Calu3 (cell line): ENCODE data around the gene C8G. TPM values are rescaled to one million over a fixed set of nuclear protein-coding genes. Genes with fewer than 3 reads are reported as not detected.

Source experiments
- BruUV-seq: library from RNA; stranded (reverse); fragments of 400-500 nt; replicated peaks from 2 replicates; lab custom pipeline; 2021; lab: Mats Ljungman, UMichigan
- CTCF ChIA-PET: fragments of 300-600 bp; sonication (Branson Sonifier 250); formaldehyde crosslinking; loops from one replicate; lab custom pipeline; 2022; ENCODE audit warnings: antibody characterized with exemption; lab: Charles Lee
- DNase-seq: peaks from one replicate; pipeline ENCODE4 v3.0.0; 2022
- H3K27ac Mint-ChIP-seq: one replicate; pipeline ENCODE4 v1.8.0; 2022; ENCODE audit warnings: mixed read lengths; ENCODE audit not compliant: unreplicated experiment
- H3K27me3 Mint-ChIP-seq: one replicate; pipeline ENCODE4 v1.8.0; 2022; ENCODE audit warnings: mixed read lengths; ENCODE audit not compliant: unreplicated experiment
- H3K36me3 Mint-ChIP-seq: one replicate; pipeline ENCODE4 v1.8.0; 2022; ENCODE audit warnings: mild to moderate bottlenecking, moderate library complexity, mixed read lengths; ENCODE audit not compliant: insufficient read depth, unreplicated experiment
- H3K4me1 Mint-ChIP-seq: one replicate; pipeline ENCODE4 v1.8.0; 2022; ENCODE audit warnings: mild to moderate bottlenecking, low read depth, mixed read lengths; ENCODE audit not compliant: unreplicated experiment
- H3K4me3 Mint-ChIP-seq: one replicate; pipeline ENCODE4 v1.8.0; 2022; ENCODE audit warnings: mild to moderate bottlenecking, low read depth, moderate library complexity, mixed read lengths; ENCODE audit not compliant: unreplicated experiment
- H3K9me3 Mint-ChIP-seq: one replicate; pipeline ENCODE4 v1.8.0; 2022; ENCODE audit warnings: low read depth, mixed read lengths; ENCODE audit not compliant: unreplicated experiment
- intact Hi-C: fragments of 100-400 bp; cut with micrococcal nuclease; formaldehyde crosslinking; loops from one replicate; pipeline ENCODE4 v1.10.0; 2022; ENCODE audit not compliant: unreplicated experiment
- total RNA-seq: library from RNA; stranded (reverse); gene quantifications from 2 replicates; pipeline ENCODE4 v1.2.3, GENCODE V29; 2022
- TF ChIP-seq, protein P1 (sequence below): fragments of 200-600 bp; IDR thresholded peaks from one replicate; pipeline ENCODE4 v1.8.0; 2022; ENCODE audit warnings: antibody characterized with exemption; ENCODE audit not compliant: unreplicated experiment

C8G gene
- total RNA-seq, 1 experiment from 2014 or later = 3.9 TPM

DNA sequence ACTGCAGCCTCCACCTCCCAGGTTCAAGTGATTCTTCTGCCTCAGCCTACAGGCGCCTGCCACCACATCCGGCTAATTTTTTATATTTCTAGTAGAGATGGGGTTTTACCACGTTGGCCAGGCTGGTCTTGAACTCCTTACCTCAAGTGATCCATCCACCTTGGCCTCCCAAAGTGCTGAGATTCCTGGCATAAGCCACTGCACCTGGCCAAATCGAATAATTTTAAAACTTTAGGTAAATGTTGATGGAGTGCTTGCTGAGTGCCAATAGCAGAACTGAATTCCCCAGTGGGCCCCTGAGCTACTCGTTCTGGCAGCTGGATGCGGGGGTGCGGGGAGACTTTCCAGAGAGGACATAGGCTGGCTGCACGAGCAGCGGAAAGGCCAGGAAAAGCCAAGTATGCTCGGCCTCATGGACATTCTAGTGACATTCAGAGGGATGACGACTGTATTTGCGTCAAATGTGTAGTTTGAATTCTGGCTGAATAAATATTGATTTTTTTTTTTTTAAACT, 41.9 kb upstream of the C8G start:
- no TSS peak for BruUV-seq
- Mint-ChIP-seq H3K9me3 (no peaks in the 10 kb centered on the region), H3K36me3 (peaks cover 57% of the 10 kb centered on the region), H3K4me3 (no peak overlapping the region), H3K27me3 (no peaks in the 10 kb centered on the region), H3K27ac (peak overlapping the region; percentile 42), H3K4me1 (peaks cover 21% of the 10 kb centered on the region)
- no peak for DNase-seq
- TF ChIP-seq, protein P1, sequence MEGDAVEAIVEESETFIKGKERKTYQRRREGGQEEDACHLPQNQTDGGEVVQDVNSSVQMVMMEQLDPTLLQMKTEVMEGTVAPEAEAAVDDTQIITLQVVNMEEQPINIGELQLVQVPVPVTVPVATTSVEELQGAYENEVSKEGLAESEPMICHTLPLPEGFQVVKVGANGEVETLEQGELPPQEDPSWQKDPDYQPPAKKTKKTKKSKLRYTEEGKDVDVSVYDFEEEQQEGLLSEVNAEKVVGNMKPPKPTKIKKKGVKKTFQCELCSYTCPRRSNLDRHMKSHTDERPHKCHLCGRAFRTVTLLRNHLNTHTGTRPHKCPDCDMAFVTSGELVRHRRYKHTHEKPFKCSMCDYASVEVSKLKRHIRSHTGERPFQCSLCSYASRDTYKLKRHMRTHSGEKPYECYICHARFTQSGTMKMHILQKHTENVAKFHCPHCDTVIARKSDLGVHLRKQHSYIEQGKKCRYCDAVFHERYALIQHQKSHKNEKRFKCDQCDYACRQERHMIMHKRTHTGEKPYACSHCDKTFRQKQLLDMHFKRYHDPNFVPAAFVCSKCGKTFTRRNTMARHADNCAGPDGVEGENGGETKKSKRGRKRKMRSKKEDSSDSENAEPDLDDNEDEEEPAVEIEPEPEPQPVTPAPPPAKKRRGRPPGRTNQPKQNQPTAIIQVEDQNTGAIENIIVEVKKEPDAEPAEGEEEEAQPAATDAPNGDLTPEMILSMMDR = no peak
- CTCF ChIA-PET = interaction anchor here (2.3 kb wide), 2 partner anchors 17 to 21 kb away, joined by 11 to 12 read pairs; partner anchors contain the start of gene TRAF2
- intact Hi-C loops = no loop called here

GRCh38 chr9:136906266-136906665, 38.8 kb upstream of the C8G start:
- DNase-seq = no peak
- Mint-ChIP-seq H3K4me1 (peaks cover 9% of the 10 kb centered on the region), H3K9me3 (no peaks in the 10 kb centered on the region), H3K36me3 (peaks cover 50% of the 10 kb centered on the region), H3K27ac (no peak overlapping the region), H3K4me3 (no peak overlapping the region), H3K27me3 (no peaks in the 10 kb centered on the region)
- BruUV-seq = no TSS peak
- intact Hi-C loops = no loop called here
- TF ChIP-seq, protein P1 = no peak
- CTCF ChIA-PET = no interaction called here

- H3K4me3 Mint-ChIP-seq = no peak overlapping the region
- no peak for DNase-seq
- H3K9me3 Mint-ChIP-seq = no peaks in the 10 kb centered on the region
- BruUV-seq = no TSS peak
- no peaks in the 10 kb centered on the region for H3K4me1 Mint-ChIP-seq
- H3K27ac Mint-ChIP-seq = no peak overlapping the region
- no peaks in the 10 kb centered on the region for H3K27me3 Mint-ChIP-seq
- TF ChIP-seq, protein P1 = no peak
- intact Hi-C loops = no loop called here
- peaks cover 42% of the 10 kb centered on the region for H3K36me3 Mint-ChIP-seq
- CTCF ChIA-PET = no interaction called here
Observed at GRCh38 chr9:136907011-136907914, 37.8 kb upstream of the C8G start.

DNA sequence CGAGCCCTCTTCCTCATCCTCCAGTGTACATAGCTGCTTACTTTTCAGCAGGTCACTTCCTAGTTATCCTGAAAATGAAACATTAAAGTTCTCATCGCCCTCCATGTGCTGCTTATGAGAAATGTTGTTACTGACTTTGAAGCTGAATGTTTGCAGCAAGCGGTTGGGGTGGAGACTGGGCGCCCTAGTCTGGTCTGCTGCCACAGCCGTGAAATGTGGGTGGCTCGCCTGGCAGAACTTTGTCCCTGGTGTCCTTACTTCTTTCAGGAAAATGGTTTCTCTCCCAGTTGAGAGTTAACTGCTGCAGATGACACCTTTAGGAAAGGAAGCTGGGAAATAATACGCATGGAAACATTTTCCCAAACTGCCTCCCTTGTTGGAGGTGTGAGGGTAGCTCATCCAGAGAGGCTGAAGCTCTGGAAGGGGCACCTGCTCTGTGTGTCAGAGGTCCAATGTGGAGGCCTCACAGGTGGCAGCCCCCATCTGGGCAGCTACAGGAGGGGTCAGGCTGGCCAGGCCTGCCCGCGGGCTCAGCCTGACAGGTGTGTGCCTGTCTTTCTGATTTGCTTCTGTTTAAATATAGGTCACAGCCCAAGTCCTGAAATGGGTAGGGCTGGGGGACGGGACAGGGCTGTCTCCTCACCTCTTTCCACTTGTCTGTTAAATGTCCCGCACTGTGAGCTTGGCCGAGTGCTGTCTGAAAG, 34.7 kb upstream of the C8G start:
- DNase-seq = no peak
- H3K4me3 Mint-ChIP-seq = no peak overlapping the region
- TF ChIP-seq, protein P1 = no peak
- peaks cover 25% of the 10 kb centered on the region for H3K36me3 Mint-ChIP-seq
- H3K9me3 Mint-ChIP-seq = no peaks in the 10 kb centered on the region
- H3K27ac Mint-ChIP-seq = no peak overlapping the region
- no peaks in the 10 kb centered on the region for H3K4me1 Mint-ChIP-seq
- no TSS peak for BruUV-seq
- H3K27me3 Mint-ChIP-seq = no peaks in the 10 kb centered on the region
- intact Hi-C loops = no loop called here
- CTCF ChIA-PET = no interaction called here
